Measurements from ENCODE around the gene P2RY1.

The P2RY1 gene

GRCh38 chr3:152834776-152835600 lies at the start of gene P2RY1:
P2RY1 (plus strand) TSS chr3:152835131; CDS start chr3:152835783, 652 bp downstream.
- DNase-seq, result peak; percentile 91

- DNase-seq, result no peak
Measured at GRCh38 chr3:152786977-152787681, 47.8 kb upstream of the P2RY1 start.

DNA sequence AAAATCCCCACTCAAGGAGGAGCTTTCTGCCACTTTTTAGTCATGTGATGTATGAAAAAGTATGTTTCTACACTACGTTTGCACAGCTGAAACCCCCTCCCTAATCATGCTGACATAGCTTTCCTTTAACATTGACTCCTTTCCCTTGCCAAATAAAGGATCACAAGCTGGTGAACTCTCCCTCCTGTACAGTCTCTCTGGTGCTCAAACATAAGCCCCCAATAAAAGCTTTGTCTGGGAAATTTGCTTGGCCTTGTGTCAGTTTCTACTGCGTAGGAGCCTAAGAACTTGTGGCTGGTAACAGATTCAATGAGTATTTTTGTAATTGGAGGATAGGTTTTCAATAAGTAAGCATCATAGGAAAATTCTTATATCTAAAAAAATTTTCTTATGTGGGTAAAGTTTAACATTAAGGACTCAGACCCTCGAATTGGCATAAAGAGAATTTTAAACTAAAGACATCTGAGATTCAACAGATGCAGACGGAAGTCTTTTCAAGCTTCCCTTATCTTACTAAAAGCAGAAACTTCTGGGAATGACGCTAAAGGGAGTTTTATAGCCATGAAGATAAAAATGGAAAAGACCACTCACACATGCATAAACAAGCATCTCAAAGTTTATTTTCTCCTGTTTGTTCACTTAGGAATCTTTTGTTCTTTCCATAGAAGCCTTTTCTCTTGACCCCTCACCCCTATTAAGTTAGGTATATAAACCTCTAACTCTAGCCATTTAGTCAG lies 44.1 kb upstream of the P2RY1 start:
- no peak for DNase-seq

DNA sequence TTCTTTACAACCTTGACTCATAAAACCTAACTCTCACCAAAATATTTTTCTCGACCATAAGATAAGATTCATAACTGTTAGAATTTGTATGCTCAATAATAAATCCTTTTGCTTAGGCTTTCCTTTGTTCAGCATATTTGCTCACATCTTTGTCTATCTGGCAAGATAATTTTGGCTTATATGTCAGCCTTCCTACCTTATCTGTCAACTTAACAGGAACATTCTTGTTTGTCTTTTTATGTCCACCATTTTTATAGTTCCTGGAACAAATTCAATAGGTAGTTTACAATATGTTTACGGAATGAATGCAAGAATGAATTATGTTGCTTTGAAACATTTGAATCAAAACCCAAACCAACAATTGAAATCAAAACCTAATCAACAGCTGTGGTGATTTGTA lies 41.0 kb upstream of the P2RY1 start:
- DNase-seq, result no peak

GRCh38 chr3:152797751-152798432 lies 37.0 kb upstream of the P2RY1 start:
- DNase-seq, result no peak

- DNase-seq, result no peak
Measured at GRCh38 chr3:152811974-152812760, 22.8 kb upstream of the P2RY1 start.

DNA sequence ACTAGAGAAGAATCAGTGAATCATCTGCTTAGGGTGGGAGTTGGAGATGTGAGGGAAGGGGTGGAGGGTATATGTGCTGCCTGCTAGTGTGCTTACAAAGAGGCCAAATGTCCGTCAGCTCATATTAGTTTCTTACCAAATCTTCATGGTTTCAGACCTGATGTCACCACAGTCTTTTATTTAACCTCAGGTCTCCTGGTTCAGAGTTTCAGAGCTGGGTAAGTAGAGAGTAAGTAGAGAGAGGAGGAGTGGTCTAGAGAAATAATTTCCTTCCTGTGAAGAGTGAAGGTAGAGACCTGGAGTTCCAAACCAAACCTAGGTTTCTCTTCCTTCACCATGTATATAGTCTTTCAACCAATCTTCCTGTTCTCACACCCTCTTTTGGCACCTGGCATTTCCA lies 17.5 kb upstream of the P2RY1 start:
- no peak for DNase-seq

DNA sequence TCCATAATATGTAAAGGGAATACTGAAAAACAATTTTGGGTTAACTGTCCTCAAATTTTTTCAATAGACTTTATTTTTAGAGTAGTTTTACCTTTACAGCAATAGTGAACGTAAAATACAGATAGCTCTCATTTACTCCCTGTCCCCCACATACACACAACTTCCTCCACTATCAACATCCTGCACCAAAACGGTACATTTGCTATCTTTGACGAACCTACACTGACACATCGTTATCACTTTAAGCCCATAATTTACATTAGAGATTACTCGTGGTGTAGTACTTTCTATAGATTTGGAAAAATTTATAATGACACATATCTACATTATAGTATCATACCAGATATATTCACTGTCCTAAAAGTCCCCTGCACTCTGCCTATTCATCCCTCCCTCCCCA lies 16.9 kb upstream of the P2RY1 start:
- DNase-seq, result no peak

DNA sequence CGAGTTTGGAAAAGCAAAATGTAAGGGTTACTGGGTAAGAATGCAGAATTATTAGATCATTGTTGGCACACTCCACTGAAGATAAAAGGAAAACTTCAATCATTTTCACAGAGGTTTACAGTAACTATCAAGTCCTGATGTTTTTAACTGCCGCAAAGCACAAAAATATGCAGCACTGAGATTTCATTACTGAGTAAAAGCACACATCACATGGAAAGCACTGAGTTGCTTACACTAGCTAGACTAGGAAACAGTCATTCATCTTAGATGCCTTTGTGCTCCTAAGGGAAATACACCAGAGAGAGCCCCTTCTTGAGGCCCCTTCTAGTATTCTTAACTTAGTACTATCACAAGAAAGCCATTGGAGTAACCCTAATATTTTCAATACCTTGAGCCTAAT lies 11.8 kb upstream of the P2RY1 start:
- peak; percentile 24 for DNase-seq

DNA sequence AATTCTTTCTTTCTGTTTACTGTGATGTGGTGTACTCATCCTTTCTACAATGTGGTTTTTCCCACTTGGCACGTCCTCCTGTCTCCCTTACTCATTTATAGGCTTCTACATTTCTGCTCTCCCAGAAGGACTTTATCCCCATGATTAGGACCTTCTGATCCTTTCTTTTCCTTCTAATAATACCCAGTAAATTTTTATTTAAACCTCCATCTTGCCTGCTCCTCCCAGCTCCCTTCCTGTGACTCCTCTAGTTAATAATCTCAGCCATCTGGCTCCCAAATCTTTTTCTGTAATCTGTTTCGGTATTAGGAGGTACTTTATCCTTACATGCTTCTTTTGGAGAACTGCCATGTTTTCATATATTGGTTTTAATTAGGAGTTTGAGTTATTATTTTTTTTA lies 11.2 kb upstream of the P2RY1 start:
- DNase-seq, result no peak

DNA sequence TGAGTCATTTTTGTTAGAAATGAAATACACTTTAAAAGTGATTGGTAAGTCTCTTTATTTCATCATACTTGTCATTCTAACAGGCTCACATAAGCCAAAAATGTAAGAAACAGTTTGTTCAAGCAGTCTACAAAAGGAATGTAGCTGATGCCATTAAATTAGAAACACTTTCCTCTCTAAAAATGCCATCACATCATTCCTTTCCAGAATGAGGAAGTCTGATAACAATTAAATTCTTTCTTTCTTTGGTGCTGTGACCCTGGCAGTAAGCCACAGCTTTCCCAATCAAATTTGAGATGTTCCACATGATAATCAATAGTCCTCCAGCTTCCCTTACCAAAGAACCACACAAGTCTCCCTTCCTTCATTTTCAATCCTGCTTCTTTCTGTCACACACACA lies 9.4 kb upstream of the P2RY1 start:
- no peak for DNase-seq

- no peak for DNase-seq
Measured at GRCh38 chr3:152826476-152826875, 8.5 kb upstream of the P2RY1 start.

GRCh38 chr3:152827313-152827712 lies 7.6 kb upstream of the P2RY1 start:
- DNase-seq, result no peak

- no peak for DNase-seq
Measured at GRCh38 chr3:152828075-152828840, 6.7 kb upstream of the P2RY1 start.

DNA sequence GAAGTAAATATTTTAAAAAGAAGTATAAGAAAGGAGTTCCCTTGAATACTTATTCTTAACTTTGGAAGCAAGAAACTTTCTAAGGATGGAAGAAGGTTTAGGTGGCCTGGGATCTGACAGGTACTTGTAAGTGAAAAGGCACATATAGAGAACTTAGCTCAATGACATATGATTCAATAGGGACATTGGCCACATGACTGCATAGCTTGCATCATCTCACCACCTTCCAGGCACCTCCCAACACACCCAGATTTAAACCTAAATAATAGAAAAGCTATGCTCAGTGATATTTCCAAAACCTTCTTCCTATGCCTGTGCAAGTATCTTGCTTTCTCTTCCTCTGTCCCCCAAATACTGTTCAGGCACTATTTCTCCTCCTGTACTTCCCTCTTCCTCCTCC lies 4.7 kb upstream of the P2RY1 start:
- no peak for DNase-seq

DNA sequence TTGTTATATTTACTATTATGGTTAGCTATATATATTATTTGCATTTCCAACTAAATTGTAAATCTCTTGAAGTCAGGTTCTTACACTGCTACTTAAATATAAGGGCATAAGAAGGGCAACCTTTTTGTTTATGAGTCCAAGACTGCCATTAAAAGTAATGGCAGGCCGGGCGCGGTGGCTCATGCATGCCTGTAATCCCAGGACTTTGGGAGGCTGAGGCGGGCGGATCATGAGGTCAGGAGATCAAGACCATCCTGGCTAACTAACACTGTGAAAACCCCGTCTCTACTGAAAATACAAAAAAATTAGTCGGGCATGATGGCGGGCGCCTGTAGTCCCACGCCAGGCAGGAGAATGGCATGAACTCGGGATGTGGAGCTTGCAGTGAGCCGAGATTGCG lies 2.9 kb upstream of the P2RY1 start:
- DNase-seq, result no peak

DNA sequence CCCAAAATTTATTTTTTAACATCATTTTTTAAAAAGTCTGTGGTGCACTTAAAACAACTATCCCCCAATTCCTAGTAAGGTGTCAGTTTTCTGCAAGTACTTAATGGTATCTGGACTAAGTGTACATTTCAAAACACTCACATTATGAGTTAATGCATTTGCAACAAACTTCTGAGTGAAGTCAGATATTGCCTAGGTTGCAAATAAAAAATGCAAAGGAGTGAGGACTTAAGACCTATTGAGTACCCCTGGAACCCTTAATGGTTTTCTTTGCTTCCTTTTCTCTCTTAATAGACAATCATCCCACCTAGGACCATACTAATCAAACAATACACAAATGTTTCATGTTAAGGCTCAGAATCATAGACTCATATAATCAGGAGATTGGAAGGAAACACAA lies 1.8 kb upstream of the P2RY1 start:
- DNase-seq, result no peak

DNA sequence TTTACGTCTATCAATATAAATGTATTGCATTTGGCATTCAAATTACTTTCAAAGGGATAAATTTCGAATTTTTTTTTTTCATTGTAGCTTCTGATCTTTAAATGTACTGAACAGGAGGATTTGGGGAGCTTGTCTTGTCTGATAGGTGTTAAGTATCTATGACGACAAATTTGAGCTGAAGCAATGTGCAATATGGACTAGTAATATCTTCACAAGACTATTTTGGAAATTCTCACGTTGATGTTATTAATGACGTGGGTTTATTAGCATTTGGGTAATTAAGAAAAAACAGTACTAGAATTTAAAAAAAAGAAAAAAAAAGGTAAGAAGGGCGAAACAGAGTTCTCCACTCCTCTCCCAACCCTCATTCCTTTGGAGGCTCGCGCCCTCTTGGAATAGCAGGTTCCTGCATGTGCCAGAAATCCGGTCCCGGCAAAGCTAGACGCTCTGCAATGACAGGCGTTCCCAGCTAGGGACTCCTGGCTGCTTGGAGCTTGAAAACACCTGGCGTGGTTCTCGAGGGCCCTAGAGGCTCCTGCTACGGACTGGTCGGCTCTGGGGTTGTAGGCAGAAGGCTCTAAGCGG lies 648 bp upstream of the P2RY1 start:
- peak; percentile 86 for DNase-seq

DNA sequence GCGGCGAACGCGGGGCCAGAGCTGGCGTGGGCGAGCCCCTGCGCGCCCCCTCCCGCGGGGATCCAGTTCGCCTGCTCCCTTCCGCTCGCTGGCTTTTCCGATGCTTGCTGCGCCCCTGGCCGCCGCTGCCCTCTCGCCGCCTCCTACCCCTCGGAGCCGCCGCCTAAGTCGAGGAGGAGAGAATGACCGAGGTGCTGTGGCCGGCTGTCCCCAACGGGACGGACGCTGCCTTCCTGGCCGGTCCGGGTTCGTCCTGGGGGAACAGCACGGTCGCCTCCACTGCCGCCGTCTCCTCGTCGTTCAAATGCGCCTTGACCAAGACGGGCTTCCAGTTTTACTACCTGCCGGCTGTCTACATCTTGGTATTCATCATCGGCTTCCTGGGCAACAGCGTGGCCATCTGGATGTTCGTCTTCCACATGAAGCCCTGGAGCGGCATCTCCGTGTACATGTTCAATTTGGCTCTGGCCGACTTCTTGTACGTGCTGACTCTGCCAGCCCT lies 721 bp downstream of the P2RY1 start:
- DNase-seq, result peak; percentile 71

DNA sequence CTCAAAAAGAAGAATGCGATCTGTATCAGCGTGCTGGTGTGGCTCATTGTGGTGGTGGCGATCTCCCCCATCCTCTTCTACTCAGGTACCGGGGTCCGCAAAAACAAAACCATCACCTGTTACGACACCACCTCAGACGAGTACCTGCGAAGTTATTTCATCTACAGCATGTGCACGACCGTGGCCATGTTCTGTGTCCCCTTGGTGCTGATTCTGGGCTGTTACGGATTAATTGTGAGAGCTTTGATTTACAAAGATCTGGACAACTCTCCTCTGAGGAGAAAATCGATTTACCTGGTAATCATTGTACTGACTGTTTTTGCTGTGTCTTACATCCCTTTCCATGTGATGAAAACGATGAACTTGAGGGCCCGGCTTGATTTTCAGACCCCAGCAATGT lies 1.3 kb downstream of the P2RY1 start:
- DNase-seq, result no peak

- DNase-seq, result peak; percentile 16
Measured at GRCh38 chr3:152839511-152839910, 4.6 kb downstream of the P2RY1 start.

Measured in eye (tissue), 1 donor.